ENCODE data around the gene LZTR1. TPM values are rescaled to one million over a fixed set of nuclear protein-coding genes. Genes with fewer than 3 reads are reported as not detected.

The LZTR1 gene
- total and polyA plus RNA-seq, 2 donors (not counting 3 experiments of a cell fraction or from before 2014, with no cell fraction given): 56.6 to 86.8 TPM

- Histone ChIP-seq H3K4me1 (ENCODE audit: control insufficient read depth, extremely low read depth, insufficient read depth, low read length) (peaks cover 2% of the 10 kb centered on the region), H4K20me1 (replicated peaks; ENCODE audit: control insufficient read depth, extremely low read depth, insufficient read depth, low read length) (no peaks in the 10 kb centered on the region), H3K9me1 (replicated peaks; ENCODE audit: control insufficient read depth, extremely low read depth, insufficient read depth, low read length) (no peaks in the 10 kb centered on the region), H3K9me3 (replicated peaks; ENCODE audit: control insufficient read depth, insufficient read depth, low read length) (no peaks in the 10 kb centered on the region), H3K4me2 (ENCODE audit: insufficient read depth, low read length) (no peak overlapping the region), H3K27me3 (ENCODE audit: control insufficient read depth in 2 of 2, insufficient read depth in 2 of 2, low read length in 2 of 2) (no peaks in the 10 kb centered on the region), H3K79me2 (ENCODE audit: control insufficient read depth, insufficient read depth, low read length) (no peaks in the 10 kb centered on the region), H3K36me3 (ENCODE audit: control insufficient read depth in 2 of 2, extremely low read depth in 1 of 2, insufficient read depth in 2 of 2, low read length in 2 of 2) (no peaks in the 10 kb centered on the region), H3K4me3 (replicated peaks in 1 of 3; ENCODE audit: insufficient read depth in 1 of 3, low read depth in 1 of 3, low read length in 3 of 3) (no peak overlapping the region), H3K27ac (ENCODE audit: insufficient read depth, low read depth, low read length) (no peak overlapping the region), H3K9ac (replicated peaks; ENCODE audit: extremely low read depth, insufficient read depth, low read length) (no peak overlapping the region), H2AFZ (ENCODE audit: low read depth, low read length) (no peak overlapping the region)
- TF ChIP-seq FOS (IDR thresholded peaks at IDR 0.05; ENCODE audit: borderline replicate concordance, insufficient read depth, low read length) (no peak), EZH2 (IDR thresholded peaks at IDR 0.05; ENCODE audit: borderline replicate concordance, low read depth, low read length, severe bottlenecking) (no peak), POLR2AphosphoS5 (IDR thresholded peaks at IDR 0.05; ENCODE audit: insufficient read depth, low read depth, low read length) (no peak), MYC (IDR thresholded peaks at IDR 0.05; ENCODE audit: low read depth, low read length) (no peak)
- TF ChIP-seq, protein P1, sequence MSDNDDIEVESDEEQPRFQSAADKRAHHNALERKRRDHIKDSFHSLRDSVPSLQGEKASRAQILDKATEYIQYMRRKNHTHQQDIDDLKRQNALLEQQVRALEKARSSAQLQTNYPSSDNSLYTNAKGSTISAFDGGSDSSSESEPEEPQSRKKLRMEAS (IDR thresholded peaks at IDR 0.05; ENCODE audit: insufficient read depth, insufficient read length): no peak
- ChIA-PET POLR2A (interaction anchor here (1.2 kb wide), 1 partner anchor 9 kb away, joined by 3 read pairs; the partner anchor contains the start of gene LZTR1), CTCF (interaction anchor here (1.3 to 2.8 kb wide), 4 partner anchors 9 to 88 kb away, joined by 4 to 13 read pairs (median 6); partner anchors contain the start of gene LZTR1)
- intact Hi-C loops (cut with micrococcal nuclease) (no loop called here), dilution Hi-C loops (cut with MboI; ENCODE audit: extremely low pct_ligation_motif_present, low sequenced_read_pairs) (no loop called here)
- DNase-seq (ENCODE audit: low read depth, low spot score): no peak
- FAIRE-seq: no peak
- no TSS peak for BruUV-seq (replicated peaks)
These were observed 9.0 kb upstream of the LZTR1 start for GRCh38 chr22:20972933-20973577.

- Histone ChIP-seq H3K9me3 (replicated peaks; ENCODE audit: control insufficient read depth, insufficient read depth, low read length) (peaks cover 3% of the 10 kb centered on the region), H3K36me3 (ENCODE audit: control insufficient read depth in 2 of 2, extremely low read depth in 1 of 2, insufficient read depth in 2 of 2, low read length in 2 of 2) (no peaks in the 10 kb centered on the region), H3K9me1 (replicated peaks; ENCODE audit: control insufficient read depth, extremely low read depth, insufficient read depth, low read length) (no peaks in the 10 kb centered on the region), H3K9ac (replicated peaks; ENCODE audit: extremely low read depth, insufficient read depth, low read length) (no peak overlapping the region), H2AFZ (ENCODE audit: low read depth, low read length) (no peak overlapping the region), H3K27me3 (ENCODE audit: control insufficient read depth in 2 of 2, insufficient read depth in 2 of 2, low read length in 2 of 2) (no peaks in the 10 kb centered on the region), H3K4me2 (ENCODE audit: insufficient read depth, low read length) (no peak overlapping the region), H3K79me2 (ENCODE audit: control insufficient read depth, insufficient read depth, low read length) (no peaks in the 10 kb centered on the region), H3K27ac (ENCODE audit: insufficient read depth, low read depth, low read length) (no peak overlapping the region), H3K4me3 (replicated peaks in 1 of 3; ENCODE audit: insufficient read depth in 1 of 3, low read depth in 1 of 3, low read length in 3 of 3) (no peak overlapping the region), H3K4me1 (ENCODE audit: control insufficient read depth, extremely low read depth, insufficient read depth, low read length) (peaks cover 2% of the 10 kb centered on the region), H4K20me1 (replicated peaks; ENCODE audit: control insufficient read depth, extremely low read depth, insufficient read depth, low read length) (no peaks in the 10 kb centered on the region)
- FAIRE-seq: no peak
- no peak for TF ChIP-seq POLR2AphosphoS5 (IDR thresholded peaks at IDR 0.05; ENCODE audit: insufficient read depth, low read depth, low read length)
- no peak for TF ChIP-seq CTCF (IDR thresholded peaks at IDR 0.05; ENCODE audit: extremely low read depth in 1 of 2, insufficient read depth in 1 of 2, low read depth in 1 of 2, low read length in 2 of 2)
- TF ChIP-seq EZH2 (IDR thresholded peaks at IDR 0.05; ENCODE audit: borderline replicate concordance, low read depth, low read length, severe bottlenecking): no peak
- TF ChIP-seq FOS (IDR thresholded peaks at IDR 0.05; ENCODE audit: borderline replicate concordance, insufficient read depth, low read length): no peak
- no peak for TF ChIP-seq JUN (IDR thresholded peaks at IDR 0.05; ENCODE audit: borderline replicate concordance, insufficient read depth, insufficient read length, low read depth)
- no peak for TF ChIP-seq MYC (IDR thresholded peaks at IDR 0.05; ENCODE audit: low read depth, low read length)
- TF ChIP-seq GATA2 (IDR thresholded peaks at IDR 0.05; ENCODE audit: insufficient read depth, insufficient read length, low read depth, low read length): no peak
- TF ChIP-seq POLR2A (IDR thresholded peaks at IDR 0.05; ENCODE audit: low read depth, low read length): no peak
- TF ChIP-seq, protein P1 (IDR thresholded peaks at IDR 0.05; ENCODE audit: insufficient read depth, insufficient read length): no peak
- POLR2A ChIA-PET: no interaction called here
- intact Hi-C loops (cut with micrococcal nuclease): no loop called here
- no peak for DNase-seq (ENCODE audit: low read depth, low spot score)
- dilution Hi-C loops (cut with MboI; ENCODE audit: extremely low pct_ligation_motif_present, low sequenced_read_pairs): no loop called here
- CTCF ChIA-PET: interaction anchor here (1.4 to 2.8 kb wide), 3 partner anchors 8 to 88 kb away, joined by 5 to 13 read pairs (median 6); partner anchors contain the start of gene LZTR1
- no TSS peak for BruUV-seq (replicated peaks)
These were observed 8.3 kb upstream of the LZTR1 start for GRCh38 chr22:20973634-20974286.

Data from endothelial cell of umbilical vein (primary cell).